BLaER1 (cell line): ENCODE results near the gene ECD.
"Not testable (repeated sequence)": the region's sequence is repeated elsewhere in the genome, so short reads cannot be mapped to it uniquely, and the experiment has no call there.

Experiments
- H3K27ac ChIP-seq: shearing (Covaris generic); formaldehyde crosslinking; 2 replicates; pipeline ENCODE4 v1.8.1; 2022
- H3K27me3 ChIP-seq: shearing (Covaris generic); formaldehyde crosslinking; 2 replicates; pipeline ENCODE4 v1.8.1; 2022
- H3K36me3 ChIP-seq: shearing (Covaris generic); formaldehyde crosslinking; 2 replicates; pipeline ENCODE4 v1.8.1; 2022
- H3K4me1 ChIP-seq: shearing (Covaris generic); formaldehyde crosslinking; 2 replicates; pipeline ENCODE4 v1.8.1; 2022
- H3K4me2 ChIP-seq: shearing (Covaris generic); formaldehyde crosslinking; 2 replicates; pipeline ENCODE4 v1.8.1; 2022
- H3K4me3 ChIP-seq: shearing (Covaris generic); formaldehyde crosslinking; 2 replicates; pipeline ENCODE4 v1.8.1; 2022
- H3K9ac ChIP-seq: shearing (Covaris generic); formaldehyde crosslinking; 2 replicates; pipeline ENCODE4 v1.8.1; 2022
- H3K9me3 ChIP-seq: shearing (Covaris generic); formaldehyde crosslinking; 2 replicates; pipeline ENCODE4 v1.8.1; 2022
- H4K20me1 ChIP-seq: shearing (Covaris generic); formaldehyde crosslinking; 2 replicates; pipeline ENCODE4 v1.8.1; 2022
- Cebpa-rat ChIP-seq: shearing (Covaris generic); IDR thresholded peaks from 2 replicates; pipeline ENCODE4 v1.8.1; 2022

ECD gene

GRCh38 chr10:73131913-73132686 is 35.7 kb downstream of the ECD start:
- Histone ChIP-seq H3K9me3 (no peaks in the 10 kb centered on the region), H3K36me3 (peaks cover 82% of the 10 kb centered on the region), H3K27me3 (no peaks in the 10 kb centered on the region), H3K4me3 (peak overlapping the region; percentile 0; the same call in 1 of the 2 replicates), H3K4me1 (peaks cover 34% of the 10 kb centered on the region), H4K20me1 (no peaks in the 10 kb centered on the region), H3K9ac (peak overlapping the region; percentile 2; the same call in 1 of the 2 replicates), H3K27ac (peak overlapping the region; percentile 44), H3K4me2 (peak overlapping the region; percentile 71)
- TF ChIP-seq Cebpa-rat = no peak

GRCh38 chr10:73131301-73131700 is 36.5 kb downstream of the ECD start:
- H3K4me3 ChIP-seq = no peak overlapping the region
- H3K27me3 ChIP-seq = no peaks in the 10 kb centered on the region
- H3K9ac ChIP-seq = peak overlapping the region; percentile 2; the same call in 1 of the 2 replicates
- peaks cover 34% of the 10 kb centered on the region for H3K4me1 ChIP-seq
- H3K9me3 ChIP-seq = no peaks in the 10 kb centered on the region
- peak overlapping the region; percentile 71 for H3K4me2 ChIP-seq
- H3K36me3 ChIP-seq = peaks cover 82% of the 10 kb centered on the region
- TF ChIP-seq Cebpa-rat = no peak
- H3K27ac ChIP-seq = peak overlapping the region; percentile 44; the same call in 1 of the 2 replicates
- no peaks in the 10 kb centered on the region for H4K20me1 ChIP-seq

GRCh38 chr10:73126343-73126742 is 41.5 kb downstream of the ECD start:
- H3K9ac ChIP-seq = no peak overlapping the region
- H3K36me3 ChIP-seq = peaks cover 85% of the 10 kb centered on the region
- TF ChIP-seq Cebpa-rat = no peak

GRCh38 chr10:73119952-73120351 is 47.9 kb downstream of the ECD start:
- 0 out of 2 replicates have a peak overlapping the region, but pooled peaks have one; percentile 87 for H3K4me2 ChIP-seq
- H3K27ac ChIP-seq = peak overlapping the region; percentile 86; the same call in 1 of the 2 replicates
- no peaks in the 10 kb centered on the region for H4K20me1 ChIP-seq
- peaks cover 45% of the 10 kb centered on the region for H3K36me3 ChIP-seq
- peaks cover 52% of the 10 kb centered on the region for H3K4me1 ChIP-seq
- no peaks in the 10 kb centered on the region for H3K9me3 ChIP-seq
- no peak for TF ChIP-seq Cebpa-rat
- H3K9ac ChIP-seq = no peak overlapping the region
- H3K4me3 ChIP-seq = no peak overlapping the region
- H3K27me3 ChIP-seq = no peaks in the 10 kb centered on the region

More at GRCh38 chr10:73126343-73126742, 41.5 kb downstream of the ECD start:
- H3K27ac ChIP-seq = no peak overlapping the region
- H3K4me3 ChIP-seq = no peak overlapping the region
- peaks cover 10% of the 10 kb centered on the region for H3K4me1 ChIP-seq
- H3K27me3 ChIP-seq = no peaks in the 10 kb centered on the region
- no peaks in the 10 kb centered on the region for H3K9me3 ChIP-seq
- H4K20me1 ChIP-seq = no peaks in the 10 kb centered on the region
- no peak overlapping the region for H3K4me2 ChIP-seq

GRCh38 chr10:73119457-73119856 is 48.4 kb downstream of the ECD start:
- Histone ChIP-seq H3K9ac (no peak overlapping the region), H3K27ac (peak overlapping the region; percentile 86), H3K4me2 (peak overlapping the region; percentile 87; the same call in 1 of the 2 replicates), H3K9me3 (no peaks in the 10 kb centered on the region), H3K36me3 (peaks cover 47% of the 10 kb centered on the region), H3K4me3 (no peak overlapping the region), H3K4me1 (peaks cover 56% of the 10 kb centered on the region), H3K27me3 (no peaks in the 10 kb centered on the region), H4K20me1 (no peaks in the 10 kb centered on the region)
- no peak for TF ChIP-seq Cebpa-rat

GRCh38 chr10:73117976-73118743 is 49.6 kb downstream of the ECD start:
- Histone ChIP-seq H3K27me3 (no peaks in the 10 kb centered on the region), H3K27ac (peak overlapping the region; percentile 86), H3K9ac (peak overlapping the region; percentile 75), H3K9me3 (no peaks in the 10 kb centered on the region), H3K4me3 (peak overlapping the region; percentile 51), H3K4me1 (peaks cover 56% of the 10 kb centered on the region), H3K4me2 (peak overlapping the region; percentile 87), H3K36me3 (peaks cover 34% of the 10 kb centered on the region), H4K20me1 (no peaks in the 10 kb centered on the region)
- no peak for TF ChIP-seq Cebpa-rat

GRCh38 chr10:73116017-73116416 is 51.8 kb downstream of the ECD start:
- Histone ChIP-seq H3K4me3 (no peak overlapping the region), H3K4me2 (peak overlapping the region; percentile 28), H3K9ac (no peak overlapping the region), H3K36me3 (peaks cover 17% of the 10 kb centered on the region), H3K9me3 (no peaks in the 10 kb centered on the region), H4K20me1 (no peaks in the 10 kb centered on the region), H3K27ac (no peak overlapping the region), H3K27me3 (no peaks in the 10 kb centered on the region), H3K4me1 (peaks cover 68% of the 10 kb centered on the region)
- no peak for TF ChIP-seq Cebpa-rat

GRCh38 chr10:73113551-73113950 is 54.3 kb downstream of the ECD start:
- TF ChIP-seq Cebpa-rat = no peak
- no peak overlapping the region for H3K27ac ChIP-seq
- no peaks in the 10 kb centered on the region for H4K20me1 ChIP-seq
- no peak overlapping the region for H3K4me2 ChIP-seq
- no peak overlapping the region for H3K4me3 ChIP-seq
- no peaks in the 10 kb centered on the region for H3K27me3 ChIP-seq
- H3K9me3 ChIP-seq = peaks cover 13% of the 10 kb centered on the region
- no peak overlapping the region for H3K9ac ChIP-seq
- peaks cover 55% of the 10 kb centered on the region for H3K4me1 ChIP-seq
- H3K36me3 ChIP-seq = peaks cover 22% of the 10 kb centered on the region

GRCh38 chr10:73112032-73112431 is 55.8 kb downstream of the ECD start:
- peaks cover 23% of the 10 kb centered on the region for H3K36me3 ChIP-seq
- H3K4me1 ChIP-seq = peaks cover 40% of the 10 kb centered on the region
- H4K20me1 ChIP-seq, H3K4me3 ChIP-seq, H3K27me3 ChIP-seq: not testable (repeated sequence)
- H3K4me2 ChIP-seq = peak overlapping the region; percentile 85
- H3K9ac ChIP-seq = peak overlapping the region; percentile 81; the same call in 1 of the 2 replicates
- H3K9me3 ChIP-seq = peaks cover 13% of the 10 kb centered on the region
- H3K27ac ChIP-seq = peak overlapping the region; percentile 76
